ENCODE data around the gene DNAH14. TPM values are rescaled to one million over a fixed set of nuclear protein-coding genes. Genes with fewer than 3 reads are reported as not detected.
A peak's percentile ranks its signal among the peaks of the same experiment; 100 is the strongest.

DNAH14 gene
- polyA plus RNA-seq, 2 of the 4 experiments (the other 2 are of a cell fraction): 15.9 to 35.8 TPM

- Histone ChIP-seq H3K4me1 (no peaks in the 10 kb centered on the region), H3K27ac (no peak overlapping the region), H3K9me3 (no peaks in the 10 kb centered on the region; the same call in 2 of the 3 replicates), H3K4me2 (no peak overlapping the region), H3K4me3 (no peak overlapping the region)
- FAIRE-seq (no peak), DNase-seq (ENCODE audit: low read depth in 1 of 2, low spot score in 1 of 2) (no peak), ATAC-seq (no peak)
- 44% methylated on average over 3 of the region's 3 CpGs for WGBS (ENCODE audit: missing lambda C conversion rate)
- POLR2A ChIA-PET: no interaction called here
- CTCF ChIA-PET: interaction anchor here (0.9 kb wide), 1 partner anchor 386 kb away, joined by 4 read pairs; no protein-coding TSS in a partner anchor
- no peak for TF ChIP-seq CTCF (IDR thresholded peaks at IDR 0.05)
- peak; percentile 91 for TF ChIP-seq ZC3H11A (IDR thresholded peaks at IDR 0.05)
- TF ChIP-seq, protein P1, sequence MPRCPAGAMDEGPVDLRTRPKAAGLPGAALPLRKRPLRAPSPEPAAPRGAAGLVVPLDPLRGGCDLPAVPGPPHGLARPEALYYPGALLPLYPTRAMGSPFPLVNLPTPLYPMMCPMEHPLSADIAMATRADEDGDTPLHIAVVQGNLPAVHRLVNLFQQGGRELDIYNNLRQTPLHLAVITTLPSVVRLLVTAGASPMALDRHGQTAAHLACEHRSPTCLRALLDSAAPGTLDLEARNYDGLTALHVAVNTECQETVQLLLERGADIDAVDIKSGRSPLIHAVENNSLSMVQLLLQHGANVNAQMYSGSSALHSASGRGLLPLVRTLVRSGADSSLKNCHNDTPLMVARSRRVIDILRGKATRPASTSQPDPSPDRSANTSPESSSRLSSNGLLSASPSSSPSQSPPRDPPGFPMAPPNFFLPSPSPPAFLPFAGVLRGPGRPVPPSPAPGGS (IDR thresholded peaks at IDR 0.05): no peak
- no peak for TF ChIP-seq NPAS2 (CRISPR knock-in tag; IDR thresholded peaks at IDR 0.05; ENCODE audit: borderline replicate concordance)
- no peak for TF ChIP-seq RAD21 (conservative IDR thresholded peaks at IDR 0.05 in 1 of 2, IDR thresholded peaks at IDR 0.05 in 1 of 2)
- TF ChIP-seq EHF (CRISPR knock-in tag; IDR thresholded peaks at IDR 0.05): no peak
Observed at GRCh38 chr1:224900062-224900630, 29.3 kb upstream of the DNAH14 start.

GRCh38 chr1:224901087-224901810, 28.2 kb upstream of the DNAH14 start:
- H3K4me1 ChIP-seq: no peaks in the 10 kb centered on the region
- H3K4me2 ChIP-seq: no peak overlapping the region
- CTCF ChIA-PET: interaction anchor here (2.4 kb wide), 1 partner anchor 387 kb away, joined by 10 read pairs; no protein-coding TSS in a partner anchor
- POLR2A ChIA-PET: no interaction called here
- DNase-seq (ENCODE audit: low read depth in 1 of 2, low spot score in 1 of 2) (no peak), ATAC-seq (peak in 1 of 2 experiments; percentile 54; a peak in 1 of 6 replicates), FAIRE-seq (no peak)
- no peak overlapping the region for H3K4me3 ChIP-seq
- WGBS (ENCODE audit: missing lambda C conversion rate): 43% methylated on average over 5 of the region's 5 CpGs
- TF ChIP-seq ZFP36 (IDR thresholded peaks at IDR 0.05; ENCODE audit: borderline replicate concordance, partially characterized antibody) (no peak), EHMT2 (IDR thresholded peaks at IDR 0.05; ENCODE audit: low read depth) (no peak), GATA3 (IDR thresholded peaks at IDR 0.05; ENCODE audit: borderline replicate concordance) (no peak), JUN (IDR thresholded peaks at IDR 0.05) (no peak), CTCF (IDR thresholded peaks at IDR 0.05) (no peak), TFCP2L1 (CRISPR knock-in tag; IDR thresholded peaks at IDR 0.05) (no peak), SREBF2 (IDR thresholded peaks at IDR 0.05) (no peak), MAFK (IDR thresholded peaks at IDR 0.05; ENCODE audit: partially characterized antibody) (no peak)
- H3K27ac ChIP-seq: no peak overlapping the region
- H3K9me3 ChIP-seq: no peaks in the 10 kb centered on the region; the same call in 2 of the 3 replicates

- H3K27ac ChIP-seq: no peak overlapping the region
- ChIA-PET CTCF (interaction anchor here (2.4 kb wide), 1 partner anchor 390 kb away, joined by 10 read pairs; no protein-coding TSS in a partner anchor), POLR2A (no interaction called here)
- H3K4me3 ChIP-seq: no peak overlapping the region
- no peak for ATAC-seq
- no peak overlapping the region for H3K4me2 ChIP-seq
- TF ChIP-seq, protein P1 (IDR thresholded peaks at IDR 0.05): no peak
- no peak for TF ChIP-seq ZFP36 (IDR thresholded peaks at IDR 0.05; ENCODE audit: borderline replicate concordance, partially characterized antibody)
- TF ChIP-seq CBX2 (IDR thresholded peaks at IDR 0.05; ENCODE audit: borderline replicate concordance, low read depth): no peak
- no peak for TF ChIP-seq PHF8 (IDR thresholded peaks at IDR 0.05; ENCODE audit: borderline replicate concordance, low read depth)
- no peak for TF ChIP-seq CBX8 (IDR thresholded peaks at IDR 0.05)
- TF ChIP-seq HOXB5 (CRISPR knock-in tag; IDR thresholded peaks at IDR 0.05): no peak
- TF ChIP-seq, protein P2, sequence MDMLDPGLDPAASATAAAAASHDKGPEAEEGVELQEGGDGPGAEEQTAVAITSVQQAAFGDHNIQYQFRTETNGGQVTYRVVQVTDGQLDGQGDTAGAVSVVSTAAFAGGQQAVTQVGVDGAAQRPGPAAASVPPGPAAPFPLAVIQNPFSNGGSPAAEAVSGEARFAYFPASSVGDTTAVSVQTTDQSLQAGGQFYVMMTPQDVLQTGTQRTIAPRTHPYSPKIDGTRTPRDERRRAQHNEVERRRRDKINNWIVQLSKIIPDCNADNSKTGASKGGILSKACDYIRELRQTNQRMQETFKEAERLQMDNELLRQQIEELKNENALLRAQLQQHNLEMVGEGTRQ (IDR thresholded peaks at IDR 0.05): no peak
- TF ChIP-seq, protein P3, sequence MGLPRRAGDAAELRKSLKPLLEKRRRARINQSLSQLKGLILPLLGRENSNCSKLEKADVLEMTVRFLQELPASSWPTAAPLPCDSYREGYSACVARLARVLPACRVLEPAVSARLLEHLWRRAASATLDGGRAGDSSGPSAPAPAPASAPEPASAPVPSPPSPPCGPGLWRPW (IDR thresholded peaks at IDR 0.05): no peak
- no peak for TF ChIP-seq ZC3H11A (IDR thresholded peaks at IDR 0.05)
- TF ChIP-seq JUNB (IDR thresholded peaks at IDR 0.05): no peak
- TF ChIP-seq E2F6 (IDR thresholded peaks at IDR 0.05; ENCODE audit: borderline replicate concordance, low read depth): no peak
- 31% methylated on average over 2 of the region's 2 CpGs for WGBS (ENCODE audit: missing lambda C conversion rate)
- H3K4me1 ChIP-seq: no peaks in the 10 kb centered on the region
- H3K9me3 ChIP-seq: no peaks in the 10 kb centered on the region
- no peak for DNase-seq (ENCODE audit: low read depth in 1 of 2, low spot score in 1 of 2)
- no peak for FAIRE-seq
Observed at GRCh38 chr1:224903955-224904354, 25.5 kb upstream of the DNAH14 start.

All from A549 (cell line).